ENCODE results near the gene IRX2.

The IRX2 gene

GRCh38 chr5:2751592-2752021 is at the start of gene IRX2:
TSS of gene IRX2 (minus strand) at chr5:2751677. CDS start at chr5:2751413, 264 bp downstream.
- DNase-seq: peak; percentile 33 to 70

GRCh38 chr5:2800035-2800434 is 48.6 kb upstream of the IRX2 start:
- DNase-seq: no peak

DNA sequence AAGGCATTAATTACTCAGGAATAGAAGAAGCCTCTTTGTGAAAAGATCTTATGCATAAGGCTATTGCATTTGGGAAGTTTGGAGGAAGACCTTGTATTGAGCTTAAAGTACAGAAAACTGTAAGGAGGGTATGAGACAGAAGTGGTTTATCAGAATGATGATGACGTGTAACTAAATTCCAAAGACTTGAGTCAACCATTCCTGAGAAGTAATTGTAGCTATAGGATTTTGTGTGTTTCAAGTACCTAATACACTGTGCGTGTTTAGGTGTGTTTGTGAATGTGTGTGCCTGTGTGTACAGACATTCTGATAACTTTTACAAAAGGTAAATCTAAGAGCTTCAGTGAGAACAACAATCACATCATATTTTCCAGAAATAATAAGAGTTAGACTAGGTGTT is 46.5 kb upstream of the IRX2 start:
- no peak for DNase-seq

- no peak for DNase-seq
Observed at GRCh38 chr5:2797160-2797559, 45.7 kb upstream of the IRX2 start.

DNA sequence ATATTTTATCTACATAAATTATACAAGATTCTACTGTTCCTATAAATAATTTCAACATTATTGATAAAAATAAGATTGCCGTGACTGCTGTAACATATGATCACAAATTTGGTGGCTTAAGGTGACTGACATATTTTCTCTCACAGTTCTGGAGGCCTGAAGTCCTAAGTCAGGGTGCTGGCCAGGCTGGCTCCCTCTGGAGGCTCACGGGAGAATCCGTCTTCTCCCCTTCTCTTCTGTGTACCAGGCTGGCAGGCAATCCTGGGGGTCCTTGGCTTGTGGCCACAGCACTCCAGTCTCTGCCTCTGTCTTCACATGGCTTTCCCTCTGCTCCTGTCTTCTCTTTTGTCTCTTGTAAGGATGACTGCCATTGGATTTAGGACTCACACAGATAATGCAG is 31.7 kb upstream of the IRX2 start:
- no peak for DNase-seq

- no peak for DNase-seq
Observed at GRCh38 chr5:2782658-2783057, 31.2 kb upstream of the IRX2 start.

DNA sequence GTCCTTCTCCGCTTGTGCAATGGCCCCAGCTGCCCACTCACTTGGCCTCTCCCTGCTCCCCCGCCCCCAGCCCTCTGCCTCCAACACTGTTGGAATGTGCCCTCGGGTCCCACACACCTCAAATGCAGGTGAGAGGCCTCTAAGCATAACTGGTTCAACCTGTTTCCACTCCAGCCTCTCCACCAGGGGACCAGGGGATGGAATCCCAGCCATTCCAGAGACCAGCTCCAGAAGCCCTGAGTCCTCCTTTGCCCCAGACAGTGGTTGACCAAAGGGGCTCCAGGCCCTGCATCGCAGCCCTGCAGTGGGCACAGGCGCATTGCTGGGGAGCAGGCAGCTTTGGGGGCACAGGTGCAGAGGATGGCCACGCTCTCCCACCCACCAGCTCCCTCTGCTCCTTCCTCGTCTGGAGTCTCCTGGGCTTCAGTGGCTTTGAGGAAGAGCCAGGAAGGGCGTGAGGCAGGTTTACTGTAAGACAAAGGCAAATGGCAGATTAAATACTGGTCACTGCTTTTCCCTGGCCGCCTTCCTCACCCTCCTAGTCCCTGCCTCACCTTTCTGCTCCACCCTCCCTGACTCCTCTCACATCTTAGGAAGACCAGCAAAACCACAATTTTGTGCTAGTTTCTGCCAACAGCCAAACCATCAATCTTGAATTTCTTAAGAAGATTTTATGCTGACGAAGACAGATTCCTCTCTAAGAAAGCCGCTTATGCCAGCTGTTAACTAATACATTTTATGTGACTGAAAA is 29.1 kb upstream of the IRX2 start:
- no peak for DNase-seq

DNA sequence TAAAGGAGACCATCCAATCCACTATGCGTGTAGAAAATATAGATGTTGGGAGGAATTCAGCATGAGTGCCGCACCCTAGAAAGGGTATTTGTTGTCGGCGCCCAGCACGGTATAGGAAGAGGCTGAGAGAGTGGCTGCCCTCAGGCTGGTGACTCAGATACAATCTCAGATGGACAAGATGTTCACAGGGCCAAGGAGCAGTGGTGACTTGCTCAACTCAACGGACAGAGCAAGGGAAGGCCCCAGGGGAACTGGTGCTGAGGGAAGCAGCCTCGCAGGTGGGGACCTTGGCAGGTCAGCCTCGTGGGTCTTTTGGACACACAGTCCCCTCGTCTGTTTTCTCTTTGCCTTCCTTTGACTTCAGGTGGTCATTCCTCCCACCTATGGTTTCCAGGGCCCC is 28.0 kb upstream of the IRX2 start:
- no peak for DNase-seq

GRCh38 chr5:2776337-2777302 is 25.1 kb upstream of the IRX2 start:
- no peak for DNase-seq

GRCh38 chr5:2773327-2773726 is 21.9 kb upstream of the IRX2 start:
- DNase-seq: no peak

DNA sequence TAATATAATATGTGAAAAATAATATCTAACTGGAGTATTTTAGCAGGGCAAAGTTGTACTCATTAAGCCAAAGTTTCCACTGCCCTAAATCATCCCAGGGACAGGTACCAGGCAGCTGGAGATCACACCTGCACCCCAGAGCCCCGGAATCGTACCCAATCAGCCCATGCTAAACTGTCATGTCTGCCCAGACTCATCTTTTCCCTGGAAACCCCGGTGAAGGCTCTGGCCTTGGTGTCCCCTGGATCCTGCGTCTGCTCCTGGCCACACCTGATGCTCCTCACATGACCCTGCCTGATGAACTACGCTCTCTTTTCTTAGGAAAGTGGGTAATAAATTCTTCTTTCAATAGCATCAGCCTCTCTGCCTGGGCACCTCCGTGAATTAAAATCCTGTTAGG is 15.6 kb upstream of the IRX2 start:
- DNase-seq: no peak

GRCh38 chr5:2764581-2764980 is 13.1 kb upstream of the IRX2 start:
- DNase-seq: no peak

DNA sequence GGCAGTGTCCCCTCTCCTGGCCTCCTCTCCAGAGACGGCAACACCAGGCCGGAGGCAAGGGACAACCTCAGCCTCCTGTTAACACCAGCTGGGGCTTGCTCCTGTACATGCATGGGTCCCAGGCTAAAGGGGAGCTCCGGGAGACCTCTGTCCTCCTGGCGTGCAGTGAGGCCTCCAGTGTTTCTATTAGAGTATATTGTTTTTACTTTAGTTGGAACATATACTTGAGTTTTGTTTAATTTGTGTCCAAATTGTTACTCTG is 12.0 kb upstream of the IRX2 start:
- DNase-seq: no peak

GRCh38 chr5:2762744-2763532 is 11.5 kb upstream of the IRX2 start:
- no peak for DNase-seq

- no peak for DNase-seq
Observed at GRCh38 chr5:2761921-2762488, 10.5 kb upstream of the IRX2 start.

DNA sequence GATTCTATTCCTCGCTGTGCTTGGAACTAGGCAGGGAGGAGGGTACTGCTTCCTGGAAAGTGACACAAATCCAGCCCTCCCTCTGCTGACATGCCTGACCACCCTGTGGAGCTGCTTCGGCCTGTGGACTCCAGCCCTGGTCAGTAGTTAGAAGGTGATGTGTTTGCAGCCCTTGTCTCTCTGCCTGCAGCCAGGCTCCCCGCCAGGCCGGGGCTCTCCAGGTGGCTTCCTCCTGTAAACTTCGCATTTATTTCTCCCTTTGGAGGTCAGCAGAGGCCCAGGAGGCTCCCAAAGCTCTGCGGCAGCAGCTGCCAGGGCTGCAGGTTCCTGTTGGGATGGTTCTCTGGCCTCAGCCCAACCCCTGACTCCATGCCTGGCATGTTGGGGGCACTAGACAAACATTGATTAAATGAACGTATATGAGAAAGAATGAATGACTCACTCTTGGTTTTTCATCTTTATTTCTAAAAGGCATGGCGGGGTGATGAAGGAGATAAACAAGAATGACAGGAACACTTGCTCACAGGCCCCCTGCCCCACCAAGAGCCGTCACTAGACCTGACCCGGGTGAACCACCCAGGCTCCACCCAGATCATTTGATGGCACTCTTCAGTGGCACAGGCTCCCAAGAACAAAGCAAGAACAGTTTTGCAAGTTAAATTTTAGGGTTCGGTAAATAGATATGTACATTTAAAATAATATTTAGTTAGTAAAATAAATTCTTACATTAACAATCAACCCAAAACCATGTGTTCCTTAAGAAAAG is 8.4 kb upstream of the IRX2 start:
- no peak for DNase-seq

GRCh38 chr5:2759091-2759490 is 7.6 kb upstream of the IRX2 start:
- DNase-seq: no peak

DNA sequence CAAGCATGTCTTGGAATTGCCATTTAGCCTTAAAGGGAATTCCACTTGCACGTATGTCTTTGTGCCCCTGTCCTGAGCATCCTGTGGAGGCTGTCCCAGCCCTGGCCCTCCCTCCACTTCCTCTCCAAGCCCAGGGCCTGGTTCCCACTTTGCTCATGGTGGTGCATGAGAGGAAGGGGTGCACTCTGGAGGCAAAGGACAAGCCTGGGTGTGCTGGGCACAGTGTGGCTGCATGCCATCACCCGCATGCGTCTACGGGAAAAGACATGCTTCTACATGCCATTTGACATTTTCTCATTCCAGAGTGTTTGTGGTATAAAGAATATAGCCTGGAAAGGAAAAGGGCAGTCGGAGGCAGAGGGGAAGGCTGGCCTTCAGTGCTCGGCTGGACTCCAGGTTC is 7.2 kb upstream of the IRX2 start:
- no peak for DNase-seq

- no peak for DNase-seq
Observed at GRCh38 chr5:2757563-2758351, 6.3 kb upstream of the IRX2 start.

DNA sequence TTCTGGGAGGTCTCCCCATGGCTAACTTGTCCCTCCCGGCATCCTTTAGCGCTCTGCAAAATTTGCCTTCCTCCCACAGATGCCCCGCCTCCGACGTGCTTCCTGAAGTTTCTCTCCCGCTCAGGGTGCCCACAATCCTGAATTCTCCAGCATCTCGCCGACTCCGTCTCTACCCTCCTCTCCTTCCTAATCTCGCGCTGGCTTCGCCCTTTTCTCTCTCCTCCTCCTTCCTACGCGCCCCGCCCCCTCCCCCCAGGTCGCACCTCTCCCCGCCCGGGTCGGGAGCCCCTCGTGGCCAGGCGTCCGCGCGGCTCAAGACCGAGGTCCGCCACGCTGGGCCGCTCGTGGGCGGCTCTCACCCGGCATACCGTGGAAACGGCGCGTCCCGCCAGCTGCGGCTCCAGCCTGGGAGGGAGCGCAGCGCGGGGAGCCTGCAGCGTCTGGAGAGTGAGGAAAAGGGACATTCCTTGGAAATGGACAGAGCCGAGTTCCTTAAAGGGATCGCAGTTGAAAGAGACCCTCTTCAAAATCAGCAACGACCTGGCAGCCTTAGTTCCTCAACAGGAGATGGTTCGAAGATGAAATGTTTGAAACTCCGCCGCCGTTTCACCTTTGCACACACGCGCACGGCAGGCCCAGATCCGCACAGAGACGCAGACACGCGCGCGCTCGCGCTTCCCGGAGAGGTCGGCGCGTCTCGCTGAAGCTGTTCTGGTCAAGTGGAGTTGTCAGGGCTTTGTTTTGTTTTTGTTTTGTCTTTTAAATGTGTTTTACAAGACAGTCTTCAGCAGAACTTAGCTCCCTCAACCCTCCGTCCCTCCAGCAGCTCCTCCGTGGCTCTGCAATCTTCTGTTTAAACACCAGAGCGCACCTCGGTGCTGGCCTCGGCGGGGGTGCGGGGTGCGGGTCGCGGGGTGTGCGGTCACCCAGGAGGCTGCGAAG is 5.0 kb upstream of the IRX2 start:
- DNase-seq: no peak

Measured in SW 1271 (cell line).